Fibroblast of skin of left quadriceps (primary cell): ENCODE results near the gene SSR1.
"Not testable (repeated sequence)": the region's sequence is repeated elsewhere in the genome, so short reads cannot be mapped to it uniquely, and the experiment has no call there.

Experiments used
- DNase-seq, 2 experiments: peaks; one replicate each; pipeline ENCODE4 v3.0.0-alpha.2; 2013; ENCODE audit warnings: low read depth in 2 of 2

SSR1 gene

DNA sequence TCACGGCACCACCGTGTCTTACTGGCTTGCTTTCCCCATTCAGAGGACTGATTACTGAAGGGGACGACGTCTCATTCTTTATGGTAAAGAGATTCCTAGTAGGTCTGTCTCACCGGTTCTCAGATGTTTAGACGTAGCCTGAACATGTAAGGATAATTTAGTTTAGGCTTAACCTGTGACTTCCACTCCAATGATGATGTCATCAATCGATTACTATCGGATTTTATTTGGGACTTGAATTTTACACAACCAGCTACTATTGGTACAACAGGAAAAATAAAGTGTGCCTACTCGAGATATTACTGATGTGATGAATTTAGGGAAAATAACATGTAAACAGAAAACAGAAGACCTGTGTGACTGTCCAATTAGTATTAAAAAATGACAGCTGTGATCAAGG is 4.5 kb upstream of the SSR1 start:
- no peak for DNase-seq

DNA sequence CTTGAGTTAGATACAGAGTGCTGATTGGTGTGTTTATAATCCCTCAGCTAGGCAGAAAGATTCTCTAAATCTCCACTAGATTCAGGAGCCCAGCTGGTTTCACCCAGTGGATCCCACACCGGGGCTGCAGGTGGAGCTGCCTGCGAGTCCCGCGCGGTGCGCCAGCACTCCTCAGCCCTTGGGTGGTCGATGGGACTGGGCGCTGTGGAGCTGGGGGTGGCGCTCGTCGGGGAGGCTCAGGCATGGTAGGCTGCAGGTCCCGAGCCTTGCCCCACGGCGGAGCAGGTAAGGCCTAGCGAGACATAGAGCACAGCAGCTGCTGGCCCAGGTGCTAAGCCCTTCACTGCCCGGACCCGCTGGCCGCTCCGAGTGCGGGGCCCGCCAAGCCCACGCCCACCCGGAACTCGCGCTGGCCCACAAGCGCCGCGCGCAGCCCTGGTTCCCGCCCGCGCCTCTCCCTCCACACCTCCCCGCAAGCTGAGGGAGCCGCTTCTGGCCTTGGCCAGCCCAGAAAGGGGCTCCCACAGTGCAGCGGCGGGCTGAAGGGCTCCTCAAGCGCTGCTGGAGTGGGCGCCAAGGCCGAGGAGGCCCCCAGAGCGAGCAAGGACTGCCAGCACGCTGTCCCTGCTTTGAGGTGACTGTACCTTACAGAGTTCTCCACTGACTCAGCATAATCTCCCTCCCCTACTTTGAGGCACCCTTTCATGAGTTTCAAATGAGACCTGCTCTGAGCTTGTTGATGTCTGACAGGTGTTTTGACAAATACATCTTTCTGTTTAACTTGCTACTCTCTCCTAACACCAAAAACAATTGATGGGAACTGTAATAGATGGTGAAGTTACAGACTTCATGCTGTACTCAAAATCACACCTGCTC is 3.9 kb upstream of the SSR1 start:
- no peak for DNase-seq

DNA sequence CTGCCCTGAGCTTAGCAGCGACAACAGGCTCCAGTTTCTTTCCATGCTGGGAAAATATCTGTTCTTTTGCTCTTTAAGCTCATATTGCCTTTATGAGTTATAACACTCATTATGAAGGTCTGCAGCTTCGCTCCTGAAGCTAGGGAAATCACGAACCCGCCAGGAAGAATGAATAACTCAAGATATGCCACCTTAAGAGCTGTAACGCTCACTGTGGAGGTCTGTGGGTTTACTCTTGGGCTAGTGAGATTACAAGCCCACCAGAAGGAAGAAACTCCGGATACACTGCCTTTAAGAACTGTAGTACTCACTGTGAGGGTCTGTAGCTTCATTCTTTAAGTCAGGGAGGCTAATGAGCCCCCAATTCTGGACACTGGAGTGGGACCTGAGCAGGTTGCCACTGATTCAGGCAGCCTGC is 3.0 kb upstream of the SSR1 start:
- DNase-seq: no peak

DNA sequence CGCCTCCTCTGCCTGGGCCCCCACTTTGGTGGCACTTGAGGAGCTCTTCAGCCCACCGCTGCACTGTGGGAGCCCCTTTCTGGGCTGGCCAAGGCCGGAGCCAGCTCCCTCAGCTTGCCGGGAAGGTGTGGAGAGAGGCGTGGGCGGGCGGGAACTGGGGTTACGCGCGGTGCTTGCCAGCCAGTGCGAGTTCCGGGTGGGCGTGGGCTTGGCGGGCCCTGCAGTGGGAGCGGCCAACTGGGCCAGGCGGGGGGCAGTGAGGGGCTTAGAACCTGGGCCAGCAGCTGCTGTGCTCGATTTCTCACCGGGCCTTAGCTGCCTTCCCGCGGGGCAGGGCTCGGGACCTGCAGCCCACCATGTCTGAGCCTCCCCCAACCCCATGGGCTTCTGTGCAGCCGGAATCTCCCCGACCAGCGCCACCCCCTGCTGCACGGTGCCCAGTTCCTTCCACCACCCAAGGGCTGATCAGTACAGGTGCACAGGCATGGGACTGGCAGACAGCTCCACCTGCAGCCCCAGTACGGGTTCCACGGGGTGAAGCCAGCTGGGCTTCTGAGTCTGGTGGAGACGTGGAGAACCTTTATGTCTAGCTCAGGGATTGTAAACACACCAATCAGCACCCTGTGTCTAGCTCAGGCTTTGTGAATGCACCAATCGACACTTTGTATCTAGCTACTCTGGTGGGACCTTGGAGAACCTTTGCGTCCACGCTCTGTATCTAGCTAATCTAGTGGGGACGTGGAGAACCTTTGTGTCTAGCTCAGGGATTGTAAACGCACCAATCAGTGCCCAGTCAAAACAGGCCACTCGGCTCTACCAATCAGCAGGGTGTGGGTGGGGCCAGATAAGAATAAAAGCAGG is 2.3 kb upstream of the SSR1 start:
- DNase-seq: not testable (repeated sequence)

DNA sequence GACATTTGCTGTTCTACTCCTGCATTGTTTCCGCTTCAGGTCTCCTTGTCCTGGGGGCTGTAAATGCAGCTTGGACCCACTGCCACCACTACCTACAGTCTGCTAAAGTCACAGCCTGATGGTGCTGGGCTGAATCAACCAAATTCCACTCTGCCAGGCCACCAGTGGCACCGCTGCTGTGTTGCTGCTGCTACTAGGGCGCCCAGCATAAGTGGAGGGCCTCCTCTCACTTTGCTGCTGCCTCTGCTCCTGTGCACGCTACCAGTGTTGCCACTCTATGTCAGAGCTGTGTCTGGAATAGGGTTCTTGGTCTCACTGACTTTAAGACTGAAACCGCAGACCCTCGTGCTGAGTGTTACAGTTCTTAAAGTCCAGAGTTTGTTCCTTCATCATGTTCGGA is 1.4 kb upstream of the SSR1 start:
- no peak for DNase-seq

DNA sequence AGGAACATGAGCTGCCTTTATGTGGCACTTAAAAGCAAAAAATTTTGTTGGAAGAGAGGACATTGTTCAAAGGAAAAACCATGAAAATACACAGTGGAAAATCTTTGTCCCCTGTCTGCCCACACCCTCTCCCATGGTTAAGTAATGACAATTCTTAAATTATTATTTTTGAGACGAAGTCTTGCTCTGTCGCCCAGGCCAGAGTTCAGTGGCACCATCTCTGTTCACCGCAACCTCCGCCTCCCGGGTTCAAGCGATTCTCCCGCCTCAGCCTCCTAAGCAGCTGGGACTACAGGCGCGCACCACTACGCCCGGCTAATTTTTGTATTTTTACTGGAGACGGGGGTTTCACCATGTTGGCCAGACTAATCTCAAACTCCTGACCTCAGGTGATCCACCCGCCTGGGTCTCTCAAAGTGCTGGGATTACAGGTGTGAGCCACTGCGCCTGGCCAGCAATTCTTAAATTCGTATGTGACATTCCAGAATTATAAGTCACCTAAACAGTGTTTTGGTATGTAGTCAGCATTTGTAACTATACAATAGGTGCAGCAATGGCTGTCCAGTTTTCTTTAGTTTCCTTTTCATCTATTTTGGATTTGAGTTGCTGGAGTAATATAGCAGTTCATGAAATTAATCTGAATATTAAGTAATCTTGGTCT is 636 bp upstream of the SSR1 start:
- no peak for DNase-seq

DNA sequence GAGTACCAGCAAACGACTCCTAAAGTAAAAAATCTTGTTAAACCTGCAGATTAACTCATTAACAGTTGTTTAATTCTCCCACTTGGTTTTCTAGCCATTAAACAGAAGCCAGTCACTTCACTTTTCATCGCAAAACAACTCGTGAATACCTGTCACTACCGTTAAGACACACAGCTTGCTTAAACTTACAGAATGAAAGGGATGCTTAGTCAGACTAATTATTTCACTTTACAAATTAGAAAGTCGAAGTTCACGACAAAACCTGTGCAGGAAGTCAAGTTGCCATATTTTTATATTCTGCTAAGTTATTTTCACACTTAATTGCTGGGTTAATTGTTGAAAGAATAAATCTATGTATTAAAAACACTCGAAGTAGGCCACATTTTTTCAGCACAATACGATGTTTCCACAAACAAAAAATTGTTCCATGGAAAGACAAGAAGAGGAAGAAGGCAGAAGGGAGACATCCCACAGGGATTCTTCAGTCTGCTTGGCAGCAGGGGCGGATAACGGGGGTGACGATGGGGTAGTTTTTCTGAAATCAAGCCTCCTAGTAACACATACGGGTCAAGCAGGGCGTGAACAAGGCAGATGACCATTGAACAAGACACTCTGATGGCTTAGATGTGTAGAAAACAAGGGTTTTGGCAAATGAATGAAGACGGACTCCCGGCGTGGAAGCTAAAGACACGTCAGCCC is 933 bp downstream of the SSR1 start:
- DNase-seq: no peak

DNA sequence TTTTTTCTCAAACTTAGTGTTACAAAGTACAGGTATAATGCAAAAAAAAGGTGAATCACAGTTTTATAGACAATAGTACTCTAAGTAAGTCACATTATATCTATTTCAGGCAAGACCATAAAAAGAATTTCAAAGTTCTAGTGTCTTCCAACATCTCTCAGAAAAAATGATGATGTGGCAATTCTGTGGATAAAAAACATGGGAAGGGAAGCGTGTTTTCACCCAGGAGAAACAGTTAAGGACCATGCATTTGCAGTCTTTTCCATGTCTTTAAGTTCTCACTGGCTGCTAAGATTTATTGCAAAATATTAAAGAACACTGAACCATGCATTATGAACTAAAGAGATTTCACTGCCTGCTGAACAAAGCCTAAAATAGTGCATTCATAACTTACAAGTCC is 1.8 kb downstream of the SSR1 start:
- DNase-seq: no peak

DNA sequence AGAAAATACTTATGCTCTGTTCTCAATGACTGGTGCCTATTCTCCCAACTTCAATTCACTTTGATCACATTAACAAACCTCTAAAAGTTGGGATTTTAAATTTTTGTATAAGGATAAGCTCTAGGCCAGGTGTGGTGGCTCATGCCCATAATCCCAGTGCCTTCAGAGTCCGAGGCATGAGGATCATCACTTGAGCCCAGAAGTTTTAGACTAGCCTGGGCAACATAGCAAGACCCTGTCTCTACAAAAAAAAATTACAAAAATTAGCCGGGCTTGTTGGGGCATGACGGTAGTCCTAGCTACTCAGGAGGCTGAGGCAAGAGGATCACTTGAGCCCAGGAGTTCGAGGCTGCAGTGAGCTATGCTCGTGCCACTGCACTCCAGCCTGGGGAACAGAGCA is 3.9 kb downstream of the SSR1 start:
- DNase-seq: no peak

DNA sequence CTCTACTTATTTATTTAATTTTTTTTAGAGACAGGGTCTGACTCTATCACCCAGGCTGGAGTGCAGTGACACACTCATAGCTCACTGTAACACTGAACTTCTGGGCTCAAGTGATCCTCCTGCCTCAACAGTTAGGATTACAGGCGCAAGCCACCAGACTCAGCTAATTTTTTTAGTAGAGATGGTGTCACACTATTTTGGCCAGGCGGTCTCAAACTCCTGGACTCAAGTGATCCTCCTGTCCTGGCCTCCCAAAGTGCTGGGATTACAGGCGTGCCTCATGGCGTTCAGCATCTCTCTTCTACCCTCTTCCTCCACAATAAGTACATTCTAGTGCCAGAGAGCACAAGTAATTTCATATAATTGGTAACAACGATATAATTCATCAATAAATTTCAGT is 5.5 kb downstream of the SSR1 start:
- no peak for DNase-seq

DNA sequence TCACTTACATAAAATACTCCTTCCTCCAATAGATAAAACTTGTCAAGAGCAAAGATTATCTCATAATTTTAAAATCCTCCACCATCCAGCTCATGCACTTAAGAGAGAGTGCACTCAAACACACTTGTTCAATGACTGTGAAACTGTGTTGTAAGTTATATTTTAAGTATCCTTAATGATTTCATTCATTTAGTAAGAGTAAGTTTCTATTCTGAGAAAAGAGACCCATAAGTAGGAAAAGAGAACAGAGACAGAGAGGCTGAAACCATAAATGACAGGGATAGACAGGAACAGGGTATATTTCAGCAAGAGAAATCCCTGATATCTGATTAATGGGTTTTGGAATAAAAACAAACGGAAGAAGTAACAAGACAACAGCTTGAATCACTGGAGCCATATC is 8.2 kb downstream of the SSR1 start:
- no peak for DNase-seq

DNA sequence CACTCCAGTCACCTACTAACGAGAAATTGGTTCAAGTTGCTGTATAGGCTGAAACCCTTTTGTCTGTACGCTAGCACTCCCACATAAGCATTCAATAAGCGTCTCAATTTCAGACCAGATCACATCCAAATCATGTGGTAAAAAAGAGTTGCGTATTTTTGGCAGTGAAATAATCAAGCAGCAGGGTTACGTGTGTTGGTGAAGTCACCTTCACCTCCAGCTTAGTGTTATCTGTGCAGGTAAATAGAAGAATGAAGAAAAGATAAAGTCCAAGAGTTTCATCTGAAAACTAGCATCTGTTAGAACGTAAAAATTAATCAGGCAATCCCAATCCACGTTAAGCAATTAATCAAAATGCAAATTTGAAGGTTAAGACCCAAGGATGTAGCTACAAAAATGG is 11.3 kb downstream of the SSR1 start:
- DNase-seq: no peak

DNA sequence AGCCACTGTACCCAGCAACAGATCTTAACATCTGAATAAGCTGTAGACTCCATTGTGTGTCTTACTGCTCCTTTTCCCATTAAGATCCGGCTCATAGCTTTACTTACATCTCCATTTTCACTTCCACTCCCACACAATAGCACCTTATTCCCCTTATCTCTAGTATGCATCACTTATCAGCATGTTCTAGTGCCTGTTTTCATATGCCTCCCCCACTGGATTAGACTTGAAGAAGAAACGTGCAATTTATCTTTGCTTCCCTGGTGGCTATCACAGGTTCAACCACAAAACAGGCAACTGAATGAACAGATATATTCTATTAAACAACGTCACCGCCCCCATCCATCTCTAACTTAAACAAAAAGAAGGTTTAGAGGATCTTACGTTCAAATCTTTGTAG is 12.1 kb downstream of the SSR1 start:
- no peak for DNase-seq

DNA sequence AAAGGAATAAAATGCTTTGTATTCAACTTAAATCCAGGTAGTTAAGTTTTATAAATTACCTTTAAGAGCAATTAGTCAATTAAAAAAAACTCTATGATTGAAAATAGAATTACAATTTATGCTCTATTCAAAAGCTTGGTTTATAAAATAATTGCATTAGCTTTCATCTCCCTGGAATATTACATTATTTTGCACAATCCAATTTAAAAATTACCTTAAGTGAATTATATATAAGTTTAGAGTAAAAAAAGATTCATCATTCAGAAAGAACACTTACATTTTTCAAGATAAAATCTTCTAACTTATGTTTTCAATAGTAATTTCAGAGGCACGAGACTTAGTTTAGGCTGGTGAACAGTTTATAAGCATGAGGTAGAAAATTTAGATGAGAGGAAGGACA is 14.9 kb downstream of the SSR1 start:
- no peak for DNase-seq

DNA sequence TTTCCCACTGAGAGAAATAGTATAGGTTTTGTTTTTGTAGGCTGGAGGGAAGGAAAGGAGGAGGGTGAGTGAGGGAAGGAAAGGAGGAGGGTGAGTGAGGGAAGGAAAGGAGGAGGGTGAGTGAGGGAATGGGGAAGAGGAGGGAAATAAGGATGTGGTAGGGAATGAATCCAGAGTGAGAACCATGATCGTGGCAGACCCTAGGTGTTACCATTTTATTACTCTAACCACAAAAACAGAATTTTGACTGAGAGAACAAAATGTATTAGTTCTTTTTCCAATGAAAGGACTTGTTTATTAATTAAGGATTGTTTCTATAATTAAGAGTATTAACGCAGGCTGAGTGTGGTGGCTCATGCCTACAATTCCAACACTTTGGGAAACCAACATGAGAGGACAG is 16.4 kb downstream of the SSR1 start:
- no peak for DNase-seq

DNA sequence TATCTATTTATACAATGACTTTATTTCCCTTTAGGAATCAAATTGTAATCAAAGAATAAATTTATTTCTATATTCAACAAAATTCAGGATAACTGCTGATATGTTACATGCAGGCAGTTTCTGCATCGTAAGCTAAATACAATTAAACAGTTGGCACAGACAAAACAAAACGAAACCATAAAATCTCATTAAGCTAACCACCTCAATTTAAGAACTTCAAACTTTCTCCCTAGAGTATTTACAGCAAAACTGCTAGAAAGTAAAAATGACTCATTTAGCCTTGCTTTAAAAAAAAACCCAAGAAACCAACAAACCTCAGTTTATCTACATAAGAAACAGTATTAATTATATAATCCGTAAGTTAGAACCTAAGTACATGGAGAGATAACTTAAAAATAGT is 17.1 kb downstream of the SSR1 start:
- DNase-seq: no peak

DNA sequence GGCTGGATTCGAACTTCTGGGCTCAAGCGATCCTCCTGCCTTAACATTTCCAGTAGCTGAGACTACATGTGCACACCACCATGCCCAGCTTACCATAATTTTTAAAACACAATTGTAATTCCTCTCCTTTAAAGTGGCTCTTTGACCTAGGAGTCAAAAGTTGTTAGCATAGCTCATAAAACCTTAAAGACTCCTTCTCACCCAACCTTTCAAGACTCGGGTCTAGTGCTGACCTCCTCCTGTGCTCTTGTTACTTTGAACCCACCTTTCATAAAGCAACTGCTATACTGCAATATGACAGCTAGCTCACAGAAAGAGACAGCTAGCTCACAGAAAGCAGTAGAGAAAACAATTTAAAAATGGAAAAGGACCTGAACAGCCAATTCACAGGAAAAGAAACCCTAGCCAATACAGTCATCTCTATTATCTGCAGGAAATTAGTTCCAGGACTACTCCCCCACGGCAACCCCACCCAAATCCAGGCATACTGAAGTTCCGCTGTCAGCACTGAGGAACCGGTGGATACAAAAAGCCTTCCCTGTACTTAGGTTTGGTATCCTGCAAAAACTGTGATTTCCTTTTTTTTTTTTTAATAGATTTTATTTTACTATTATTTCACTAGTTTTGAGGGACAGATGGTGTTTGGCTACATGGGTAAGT is 20.3 kb downstream of the SSR1 start:
- DNase-seq: no peak

DNA sequence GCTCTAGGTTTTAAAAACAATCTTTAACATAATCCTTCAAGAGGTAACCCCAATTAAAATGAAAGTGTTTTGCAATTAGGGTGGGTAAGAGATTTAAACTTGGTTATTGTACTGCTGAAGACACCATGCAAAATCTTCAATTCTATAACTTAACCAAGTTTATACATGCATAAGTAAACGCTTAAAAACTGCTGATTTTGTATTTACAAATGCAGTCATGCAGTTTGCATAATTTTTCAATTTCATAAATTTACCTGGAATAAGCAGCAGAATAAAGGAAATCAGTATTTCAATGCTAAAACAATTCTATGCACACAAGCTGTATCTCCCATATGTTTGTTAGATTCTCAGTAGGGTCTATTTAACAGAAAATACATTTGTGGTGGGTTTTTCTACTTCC is 22.9 kb downstream of the SSR1 start:
- DNase-seq: no peak

DNA sequence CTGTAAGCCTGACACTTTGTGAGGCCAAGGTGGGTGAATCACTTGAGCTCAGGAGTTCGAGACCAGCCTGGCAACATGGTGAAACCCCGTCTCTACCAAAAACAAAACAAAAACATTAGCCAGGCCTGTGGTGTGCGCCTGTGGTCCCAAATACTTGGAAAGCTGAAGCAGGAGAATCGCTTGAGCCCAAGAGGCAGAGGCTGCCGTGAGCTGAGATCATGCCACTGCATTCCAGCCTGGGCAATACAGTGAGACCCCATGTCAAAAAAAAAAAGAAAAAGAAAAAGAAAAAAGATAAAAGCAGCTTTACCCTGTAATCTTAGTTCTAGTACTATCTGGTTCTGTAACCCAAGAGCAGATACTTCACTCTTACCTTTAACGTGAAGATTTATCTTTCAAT is 27.6 kb downstream of the SSR1 start:
- DNase-seq: no peak

DNA sequence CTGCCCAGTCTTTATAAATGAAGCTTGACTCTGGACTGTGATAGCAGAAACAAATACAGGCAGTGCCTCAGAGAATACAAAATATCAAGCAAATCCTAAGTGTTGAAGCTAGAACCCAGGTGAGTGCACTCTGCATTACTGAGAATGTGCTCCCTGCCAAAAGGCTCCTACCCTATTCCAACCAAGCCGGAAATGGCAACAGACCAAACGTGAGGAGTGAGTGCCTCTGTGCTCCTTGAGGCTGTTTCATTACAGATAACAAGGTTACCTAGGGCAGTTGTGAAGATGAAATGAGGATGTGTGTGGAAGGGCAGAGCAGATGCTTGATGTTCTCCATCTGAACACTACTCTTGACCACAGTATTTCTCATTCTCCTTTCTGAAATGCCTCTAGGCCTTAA is 29.3 kb downstream of the SSR1 start:
- no peak for DNase-seq

DNA sequence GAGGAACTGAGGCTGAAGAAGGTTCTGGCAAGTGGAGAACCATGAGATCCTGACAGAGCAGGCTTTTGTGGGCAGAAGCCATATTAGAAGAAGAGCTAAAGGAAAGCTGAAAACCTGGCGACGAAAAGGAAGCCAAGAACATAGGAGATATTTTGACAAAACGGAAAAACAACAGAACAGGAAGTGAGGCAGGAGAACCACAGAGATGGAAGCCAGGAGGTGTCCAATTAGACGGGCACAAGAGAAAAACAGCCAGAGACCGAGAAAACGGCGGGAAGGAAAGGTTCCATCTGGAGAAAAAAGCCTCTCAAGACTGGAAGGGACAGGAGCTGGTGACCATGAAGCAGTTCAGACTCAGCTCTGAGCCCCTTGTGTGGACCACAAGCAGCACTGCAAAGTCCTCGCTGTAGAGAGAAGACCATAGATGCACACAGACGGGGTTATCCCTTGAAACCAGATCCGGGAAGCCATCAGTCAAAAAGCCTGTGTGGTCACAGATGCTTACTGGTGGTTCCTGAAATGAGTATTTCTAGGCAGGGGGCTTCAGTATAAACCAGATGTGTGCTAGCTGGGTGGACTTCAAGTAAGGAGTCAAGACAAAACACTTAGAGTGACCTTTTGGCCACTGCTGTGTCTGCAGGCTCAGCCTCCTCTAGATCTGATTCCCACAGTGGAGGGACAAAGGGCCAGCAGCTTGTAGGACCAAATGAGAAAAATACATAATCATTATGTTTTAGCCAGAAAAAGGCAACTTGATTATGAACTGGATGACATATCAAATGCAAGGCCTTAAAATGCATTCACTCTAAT is 30.7 kb downstream of the SSR1 start:
- DNase-seq: no peak
